HG02852 (cell line): ENCODE measurements around the gene ACSF3.
"Not testable (repeated sequence)": the region's sequence is repeated elsewhere in the genome, so short reads cannot be mapped to it uniquely, and the experiment has no call there.

Source experiments
- ATAC-seq: cut with Tn5 transposase; IDR thresholded peaks from one replicate; pipeline ENCODE4 v1.9.1; 2021; ENCODE audit warnings: mild to moderate bottlenecking, moderate library complexity; ENCODE audit not compliant: unreplicated experiment

The ACSF3 gene

GRCh38 chr16:89055894-89056555, 37.6 kb upstream of the ACSF3 start:
- ATAC-seq: no peak

- no peak for ATAC-seq
Measured at GRCh38 chr16:89056592-89056991, 37.1 kb upstream of the ACSF3 start.

GRCh38 chr16:89057738-89058137, 35.9 kb upstream of the ACSF3 start:
- no peak for ATAC-seq

GRCh38 chr16:89058812-89059211, 34.8 kb upstream of the ACSF3 start:
- ATAC-seq: no peak

GRCh38 chr16:89060207-89060794, 33.4 kb upstream of the ACSF3 start:
- no peak for ATAC-seq

- ATAC-seq: no peak
Measured at GRCh38 chr16:89061086-89061485, 32.6 kb upstream of the ACSF3 start.

GRCh38 chr16:89061590-89062380, 31.9 kb upstream of the ACSF3 start:
- ATAC-seq: no peak

GRCh38 chr16:89062389-89063345, 31.0 kb upstream of the ACSF3 start:
- no peak for ATAC-seq

- ATAC-seq: no peak
Measured at GRCh38 chr16:89063768-89064320, 29.8 kb upstream of the ACSF3 start.

GRCh38 chr16:89064606-89065457, 28.8 kb upstream of the ACSF3 start:
- ATAC-seq: no peak

- ATAC-seq: no peak
Measured at GRCh38 chr16:89065458-89065822, 28.2 kb upstream of the ACSF3 start.

- ATAC-seq: no peak
Measured at GRCh38 chr16:89066721-89067120, 26.9 kb upstream of the ACSF3 start.

GRCh38 chr16:89067677-89068443, 25.8 kb upstream of the ACSF3 start:
- no peak for ATAC-seq

- not testable (repeated sequence) for ATAC-seq
Measured at GRCh38 chr16:89068814-89069616, 24.6 kb upstream of the ACSF3 start.

- no peak for ATAC-seq
Measured at GRCh38 chr16:89069920-89070319, 23.7 kb upstream of the ACSF3 start.

GRCh38 chr16:89070590-89070989, 23.1 kb upstream of the ACSF3 start:
- ATAC-seq: no peak

- ATAC-seq: no peak
Measured at GRCh38 chr16:89071686-89072547, 21.7 kb upstream of the ACSF3 start.
